Nephron (organoid): ENCODE results near the gene ATP8B4.
A peak's percentile ranks its signal among the peaks of the same experiment; 100 is the strongest.

Experiments
- H3K27ac Mint-ChIP-seq, 3 experiments: 2 replicates each; pipeline ENCODE4 v1.8.0; 2020; ENCODE audit warnings: mixed read lengths in 3 of 3, mild to moderate bottlenecking in 2 of 3, moderate library complexity in 1 of 3
- H3K27me3 Mint-ChIP-seq: 2 replicates; pipeline ENCODE4 v1.8.0; 2021; ENCODE audit warnings: low read depth, mild to moderate bottlenecking, moderate library complexity, mixed read lengths
- H3K36me3 Mint-ChIP-seq: 2 replicates; pipeline ENCODE4 v1.8.0; 2020; ENCODE audit warnings: low read depth, mixed read lengths
- H3K4me1 Mint-ChIP-seq: 2 replicates; pipeline ENCODE4 v1.8.0; 2020; ENCODE audit warnings: mixed read lengths
- H3K4me3 Mint-ChIP-seq, 3 experiments: 2 replicates each; pipeline ENCODE4 v1.8.0; 2020; ENCODE audit warnings: mild to moderate bottlenecking in 3 of 3, mixed read lengths in 3 of 3, moderate library complexity in 2 of 3
- H3K9me3 Mint-ChIP-seq: 2 replicates; pipeline ENCODE4 v1.8.0; 2020; ENCODE audit warnings: mixed read lengths
- CTCF ChIP-seq, 3 experiments: fragments of 200-600 bp; sonication (generic); IDR thresholded peaks; one replicate each; pipeline ENCODE4 v1.5.0; 2021; ENCODE audit warnings: antibody characterized with exemption in 3 of 3; ENCODE audit not compliant: unreplicated experiment in 3 of 3

Gene ATP8B4

GRCh38 chr15:49984436-49984835 is 134.6 kb downstream of the ATP8B4 start:
- no peak for TF ChIP-seq CTCF (IDR thresholded peaks at IDR 0.05; ENCODE audit: unreplicated experiment in 3 of 3)
- no peaks in the 10 kb centered on the region for H3K27me3 Mint-ChIP-seq
- no peaks in the 10 kb centered on the region for H3K36me3 Mint-ChIP-seq
- no peak overlapping the region for H3K27ac Mint-ChIP-seq
- no peaks in the 10 kb centered on the region for H3K9me3 Mint-ChIP-seq
- no peak overlapping the region for H3K4me3 Mint-ChIP-seq
- peaks cover 29% of the 10 kb centered on the region for H3K4me1 Mint-ChIP-seq

GRCh38 chr15:49982584-49982983 is 136.4 kb downstream of the ATP8B4 start:
- Mint-ChIP-seq H3K36me3 (no peaks in the 10 kb centered on the region), H3K4me1 (peaks cover 18% of the 10 kb centered on the region)

GRCh38 chr15:49979705-49980382 is 139.2 kb downstream of the ATP8B4 start:
- H3K36me3 Mint-ChIP-seq = no peaks in the 10 kb centered on the region
- no peaks in the 10 kb centered on the region for H3K9me3 Mint-ChIP-seq
- peaks cover 4% of the 10 kb centered on the region for H3K4me1 Mint-ChIP-seq
- H3K27ac Mint-ChIP-seq = no peak overlapping the region
- TF ChIP-seq CTCF (IDR thresholded peaks at IDR 0.05; ENCODE audit: unreplicated experiment in 3 of 3) = no peak
- no peaks in the 10 kb centered on the region for H3K27me3 Mint-ChIP-seq
- H3K4me3 Mint-ChIP-seq = no peak overlapping the region

More at GRCh38 chr15:49982584-49982983, 136.4 kb downstream of the ATP8B4 start:
- H3K27ac Mint-ChIP-seq = no peak overlapping the region
- TF ChIP-seq CTCF (IDR thresholded peaks at IDR 0.05; ENCODE audit: unreplicated experiment in 3 of 3) = no peak
- no peak overlapping the region for H3K4me3 Mint-ChIP-seq
- H3K27me3 Mint-ChIP-seq = no peaks in the 10 kb centered on the region
- no peaks in the 10 kb centered on the region for H3K9me3 Mint-ChIP-seq

- no peak for TF ChIP-seq CTCF (IDR thresholded peaks at IDR 0.05; ENCODE audit: unreplicated experiment in 3 of 3)
- Mint-ChIP-seq H3K27me3 (no peaks in the 10 kb centered on the region), H3K9me3 (no peaks in the 10 kb centered on the region), H3K4me3 (no peak overlapping the region), H3K27ac (no peak overlapping the region), H3K4me1 (peaks cover 4% of the 10 kb centered on the region), H3K36me3 (no peaks in the 10 kb centered on the region)
These were observed 140.9 kb downstream of the ATP8B4 start for GRCh38 chr15:49978121-49978520.

- Mint-ChIP-seq H3K27me3 (no peaks in the 10 kb centered on the region), H3K9me3 (no peaks in the 10 kb centered on the region), H3K4me3 (no peak overlapping the region), H3K27ac (peak overlapping the region in 1 of 3 experiments; percentile 7), H3K4me1 (peaks cover 4% of the 10 kb centered on the region), H3K36me3 (no peaks in the 10 kb centered on the region)
- no peak for TF ChIP-seq CTCF (IDR thresholded peaks at IDR 0.05; ENCODE audit: unreplicated experiment in 3 of 3)
These were observed 141.7 kb downstream of the ATP8B4 start for GRCh38 chr15:49977306-49977705.

GRCh38 chr15:49964551-49964950 is 154.5 kb downstream of the ATP8B4 start:
- peaks cover 6% of the 10 kb centered on the region for H3K4me1 Mint-ChIP-seq
- H3K27ac Mint-ChIP-seq = peak overlapping the region in 1 of 3 experiments; percentile 74
- peaks cover 32% of the 10 kb centered on the region for H3K9me3 Mint-ChIP-seq
- H3K27me3 Mint-ChIP-seq = no peaks in the 10 kb centered on the region
- TF ChIP-seq CTCF (IDR thresholded peaks at IDR 0.05; ENCODE audit: unreplicated experiment in 3 of 3) = no peak
- H3K4me3 Mint-ChIP-seq = no peak overlapping the region
- H3K36me3 Mint-ChIP-seq = no peaks in the 10 kb centered on the region
